Neural cell (in vitro differentiated cells): ENCODE results near the gene BABAM2. TPM values are rescaled to one million over a fixed set of nuclear protein-coding genes. Genes with fewer than 3 reads are reported as not detected.

ENCODE experiments used
- H2AFZ ChIP-seq: fragments of 200-600, 300-800 bp; sonication (generic), shearing (Covaris generic); 2 replicates; pipeline ENCODE4 v1.6.0; 2014; ENCODE audit warnings: low read depth, mild to moderate bottlenecking, antibody characterized with exemption, low read length, moderate library complexity
- H3F3A ChIP-seq: fragments of 200-600 bp; shearing (Covaris generic); 2 replicates; pipeline ENCODE4 v1.6.1; 2016; ENCODE audit warnings: mild to moderate bottlenecking, moderate library complexity, mixed read lengths, antibody characterized with exemption, low read length; ENCODE audit not compliant: insufficient read depth, poor library complexity, severe bottlenecking
- H3K27ac ChIP-seq: fragments of 200-600, 300-800 bp; sonication (generic), shearing (Covaris generic); 2 replicates; pipeline ENCODE4 v1.5.1; 2014; ENCODE audit warnings: mild to moderate bottlenecking, low read length, moderate library complexity
- H3K27me3 ChIP-seq: fragments of 300-800, 200-600 bp; sonication (generic), shearing (Covaris generic); 2 replicates; pipeline ENCODE4 v1.6.0; 2014; ENCODE audit warnings: mild to moderate bottlenecking, low read depth, low read length, moderate library complexity; ENCODE audit not compliant: insufficient read depth
- H3K36me3 ChIP-seq: fragments of 300-800, 200-600 bp; sonication (generic), shearing (Covaris generic); 2 replicates; pipeline ENCODE4 v1.5.1; 2014; ENCODE audit warnings: mild to moderate bottlenecking, antibody characterized with exemption, low read length, moderate library complexity; ENCODE audit not compliant: insufficient read depth
- H3K4me2 ChIP-seq: fragments of 300-800, 200-600 bp; sonication (generic), shearing (Covaris generic); 2 replicates; pipeline ENCODE4 v1.6.0; 2014; ENCODE audit warnings: mild to moderate bottlenecking, low read length
- H3K4me3 ChIP-seq: fragments of 300-800, 200-600 bp; sonication (generic), shearing (Covaris generic); 2 replicates; pipeline ENCODE4 v1.5.1; 2014; ENCODE audit warnings: mild to moderate bottlenecking, low read length, moderate library complexity
- H3K79me2 ChIP-seq: fragments of 200-600 bp; shearing (Covaris generic); replicated peaks from 2 replicates; pipeline ENCODE4 v1.6.0; 2014; ENCODE audit warnings: mild to moderate bottlenecking, low read length, moderate library complexity; ENCODE audit not compliant: insufficient read depth
- H3K9ac ChIP-seq: fragments of 300-800, 200-600 bp; sonication (generic), shearing (Covaris generic); 2 replicates; pipeline ENCODE4 v1.6.1; 2016; ENCODE audit warnings: mild to moderate bottlenecking, low read length, mixed read lengths
- H3K9me2 ChIP-seq: fragments of 200-600 bp; shearing (Covaris generic); 2 replicates; pipeline ENCODE4 v1.6.1; 2016; ENCODE audit warnings: mild to moderate bottlenecking, low read length, mixed read lengths; ENCODE audit not compliant: insufficient read depth
- H3K9me3 ChIP-seq: fragments of 200-600, 300-800 bp; sonication (generic), shearing (Covaris generic); 2 replicates; pipeline ENCODE4 v1.6.1; 2016; ENCODE audit warnings: mild to moderate bottlenecking, mixed run types, low read length, moderate library complexity, mixed read lengths
- H4K20me1 ChIP-seq: fragments of 200-600 bp; shearing (Covaris generic); 2 replicates; pipeline ENCODE4 v1.6.1; 2016; ENCODE audit warnings: mild to moderate bottlenecking, mixed run types; ENCODE audit not compliant: insufficient read depth
- CTCF ChIP-seq: fragments of 450-650 bp; IDR thresholded peaks from 2 replicates; pipeline ENCODE4 v1.5.1; 2014; ENCODE audit warnings: antibody characterized with exemption, mild to moderate bottlenecking, moderate library complexity; ENCODE audit not compliant: poor library complexity, severe bottlenecking
- EP300 ChIP-seq: fragments of 450-650 bp; conservative IDR thresholded peaks from 2 replicates; pipeline ENCODE4 v1.6.1; 2014; ENCODE audit warnings: antibody characterized with exemption, mild to moderate bottlenecking, moderate library complexity; ENCODE audit not compliant: poor library complexity, severe bottlenecking
- EZH2 ChIP-seq: fragments of 200-600, 300-800 bp; shearing (Covaris generic), sonication (generic); IDR thresholded peaks from 2 replicates; pipeline ENCODE4 v1.6.1; 2014; ENCODE audit warnings: antibody characterized with exemption, low read length, borderline replicate concordance, mild to moderate bottlenecking; ENCODE audit not compliant: insufficient read depth, poor library complexity, severe bottlenecking
- MXI1 ChIP-seq: fragments of 450-650 bp; conservative IDR thresholded peaks from 2 replicates; pipeline ENCODE4 v1.6.1; 2014; ENCODE audit warnings: antibody characterized with exemption, mild to moderate bottlenecking; ENCODE audit not compliant: poor library complexity, severe bottlenecking
- POLR2AphosphoS5 ChIP-seq: IDR thresholded peaks from 2 replicates; pipeline ENCODE4 v1.6.1; 2012
- RAD21 ChIP-seq: fragments of 450-650 bp; conservative IDR thresholded peaks from 2 replicates; pipeline ENCODE4 v1.6.1; 2014; ENCODE audit warnings: antibody characterized with exemption, mild to moderate bottlenecking, moderate library complexity
- REST ChIP-seq: IDR thresholded peaks from 2 replicates; pipeline ENCODE4 v1.6.1; 2012; ENCODE audit warnings: borderline replicate concordance
- SMC3 ChIP-seq: fragments of 450-650 bp; conservative IDR thresholded peaks from 2 replicates; pipeline ENCODE4 v1.6.1; 2014; ENCODE audit warnings: antibody characterized with exemption, mild to moderate bottlenecking, moderate library complexity; ENCODE audit not compliant: poor library complexity
- TAF1 ChIP-seq: IDR thresholded peaks from 2 replicates; pipeline ENCODE4 v1.6.1; 2012; ENCODE audit warnings: low read depth
- polyA plus RNA-seq: library from polyadenylated mRNA; depleted of rRNA; stranded (reverse); fragments of >200 nt; gene quantifications from 2 replicates; pipeline ENCODE4 v1.2.3, GENCODE V29; 2014

Gene BABAM2
- polyA plus RNA-seq, 1 donor from 2014 or later: 15.3 TPM

- Histone ChIP-seq H3F3A (no peaks in the 10 kb centered on the region), H4K20me1 (no peaks in the 10 kb centered on the region), H3K9ac (no peak overlapping the region), H3K4me2 (no peak overlapping the region), H3K9me3 (no peaks in the 10 kb centered on the region), H3K4me3 (no peak overlapping the region), H3K27ac (no peak overlapping the region), H3K9me2 (no peaks in the 10 kb centered on the region), H2AFZ (no peak overlapping the region), H3K27me3 (no peaks in the 10 kb centered on the region), H3K36me3 (no peaks in the 10 kb centered on the region), H3K79me2 (no peaks in the 10 kb centered on the region)
- TF ChIP-seq RAD21 (no peak), MXI1 (no peak), SMC3 (no peak), POLR2AphosphoS5 (no peak), CTCF (no peak), REST (no peak), EZH2 (no peak), TAF1 (no peak), EP300 (no peak)
Observed at GRCh38 chr2:28348921-28349320, 458.4 kb downstream of the BABAM2 start.

- Histone ChIP-seq H3K4me3 (no peak overlapping the region), H3K9me2 (no peaks in the 10 kb centered on the region), H3F3A (no peaks in the 10 kb centered on the region), H3K9me3 (no peaks in the 10 kb centered on the region), H3K36me3 (no peaks in the 10 kb centered on the region), H3K27me3 (no peaks in the 10 kb centered on the region), H2AFZ (no peak overlapping the region), H4K20me1 (no peaks in the 10 kb centered on the region), H3K9ac (no peak overlapping the region), H3K79me2 (no peaks in the 10 kb centered on the region), H3K4me2 (no peak overlapping the region), H3K27ac (no peak overlapping the region)
- no peak for TF ChIP-seq CTCF
- no peak for TF ChIP-seq EZH2
- no peak for TF ChIP-seq SMC3
- no peak for TF ChIP-seq REST
- TF ChIP-seq MXI1: no peak
- TF ChIP-seq TAF1: no peak
- no peak for TF ChIP-seq RAD21
- TF ChIP-seq EP300: no peak
- TF ChIP-seq POLR2AphosphoS5: no peak
Observed at GRCh38 chr2:28349546-28350165, 459.1 kb downstream of the BABAM2 start.
